Skeletal muscle satellite cell (primary cell): ENCODE measurements around the gene PRDM11. TPM values are rescaled to one million over a fixed set of nuclear protein-coding genes. Genes with fewer than 3 reads are reported as not detected.

Experiments
- H3K27me3 ChIP-seq: 2 replicates; pipeline ENCODE4 v1.7.0; 2013; ENCODE audit warnings: low read length; ENCODE audit not compliant: control insufficient read depth, insufficient read depth
- H3K36me3 ChIP-seq: 2 replicates; pipeline ENCODE4 v1.7.0; 2013; ENCODE audit warnings: mild to moderate bottlenecking, control low read depth, low read length; ENCODE audit not compliant: insufficient read depth
- H3K4me1 ChIP-seq: 2 replicates; pipeline ENCODE4 v1.7.0; 2013; ENCODE audit warnings: low read length; ENCODE audit not compliant: control insufficient read depth, insufficient read depth
- H3K4me2 ChIP-seq: 2 replicates; pipeline ENCODE4 v1.7.0; 2013; ENCODE audit warnings: mild to moderate bottlenecking, low read length
- H3K4me3 ChIP-seq: 2 replicates; pipeline ENCODE4 v1.7.0; 2013; ENCODE audit warnings: low read length
- H3K9ac ChIP-seq: 2 replicates; pipeline ENCODE4 v1.7.0; 2013; ENCODE audit warnings: mild to moderate bottlenecking, low read depth, low read length, moderate library complexity
- H3K9me3 ChIP-seq: replicated peaks from 2 replicates; pipeline ENCODE4 v1.7.0; 2013; ENCODE audit warnings: mild to moderate bottlenecking, control low read depth, low read length
- total RNA-seq: library from RNA; depleted of rRNA; stranded (reverse); fragments of >200 nt; gene quantifications from 2 replicates; pipeline ENCODE4 v1.2.3, GENCODE V29; 2012; rRNA removed

Gene PRDM11
- 1.8 and 2.4 TPM in 2 replicates for total RNA-seq

DNA sequence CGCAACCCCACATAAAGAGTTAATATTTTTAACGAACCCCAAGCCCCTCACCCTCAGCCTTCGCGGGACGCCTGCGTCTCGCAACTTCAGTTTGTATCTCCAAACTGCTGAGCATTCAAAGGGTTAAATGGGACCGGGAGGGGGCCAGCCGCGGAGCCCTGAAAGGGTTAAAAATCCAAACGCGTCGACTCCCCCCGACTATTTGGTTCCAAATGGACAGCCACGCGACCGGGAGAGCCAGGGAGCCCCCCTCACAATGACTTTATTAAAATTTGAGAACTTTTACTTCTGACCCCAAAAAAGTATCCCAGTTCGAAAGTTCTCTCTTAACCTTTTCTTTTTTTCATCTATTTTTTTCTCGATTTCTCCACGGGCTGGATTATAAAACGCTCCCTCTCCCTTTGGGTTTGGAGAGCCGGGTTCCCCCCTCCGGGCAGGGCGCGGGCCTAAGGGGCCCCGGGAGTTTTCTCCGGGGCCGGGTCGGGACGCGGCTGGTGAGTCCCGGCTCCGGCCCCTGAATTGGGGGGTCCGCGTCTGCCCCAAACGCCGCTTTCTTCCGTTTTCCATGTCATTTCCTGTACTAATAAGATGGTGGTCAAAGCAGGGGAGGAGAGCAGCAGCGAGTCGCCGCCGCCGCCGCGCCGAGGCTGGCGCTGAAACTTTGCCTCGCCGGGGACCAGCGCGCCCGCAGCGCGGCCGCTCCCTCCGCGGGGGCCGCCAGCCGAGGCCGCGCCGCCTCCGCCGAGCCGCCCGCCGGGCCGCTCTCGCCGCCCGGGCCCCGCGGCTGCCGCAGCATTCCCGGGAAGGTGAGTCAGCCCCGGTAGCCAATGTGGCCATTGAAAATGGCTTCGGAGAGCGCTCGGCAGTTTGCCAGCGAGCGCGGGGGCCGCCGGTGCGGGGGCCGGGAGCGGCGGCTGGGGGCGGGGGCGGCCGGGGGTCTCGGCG is at the start of gene PRDM11:
TSS of gene PRDM11 (plus strand) at position 568 of the 945 bp plus-strand sequence. CDS start 35,128 bp downstream, outside the sequence.
- Histone ChIP-seq H3K4me3 (peak within 1 kb of the TSS; percentile 84), H3K4me2 (peak within 1 kb of the TSS; percentile 96), H3K9me3 (no peaks in the 10 kb centered on the region), H3K4me1 (peaks cover 14% of the 10 kb centered on the region), H3K9ac (peak within 1 kb of the TSS; percentile 98), H3K27me3 (peaks cover 25% of the 10 kb centered on the region), H3K36me3 (no peaks in the 10 kb centered on the region)

DNA sequence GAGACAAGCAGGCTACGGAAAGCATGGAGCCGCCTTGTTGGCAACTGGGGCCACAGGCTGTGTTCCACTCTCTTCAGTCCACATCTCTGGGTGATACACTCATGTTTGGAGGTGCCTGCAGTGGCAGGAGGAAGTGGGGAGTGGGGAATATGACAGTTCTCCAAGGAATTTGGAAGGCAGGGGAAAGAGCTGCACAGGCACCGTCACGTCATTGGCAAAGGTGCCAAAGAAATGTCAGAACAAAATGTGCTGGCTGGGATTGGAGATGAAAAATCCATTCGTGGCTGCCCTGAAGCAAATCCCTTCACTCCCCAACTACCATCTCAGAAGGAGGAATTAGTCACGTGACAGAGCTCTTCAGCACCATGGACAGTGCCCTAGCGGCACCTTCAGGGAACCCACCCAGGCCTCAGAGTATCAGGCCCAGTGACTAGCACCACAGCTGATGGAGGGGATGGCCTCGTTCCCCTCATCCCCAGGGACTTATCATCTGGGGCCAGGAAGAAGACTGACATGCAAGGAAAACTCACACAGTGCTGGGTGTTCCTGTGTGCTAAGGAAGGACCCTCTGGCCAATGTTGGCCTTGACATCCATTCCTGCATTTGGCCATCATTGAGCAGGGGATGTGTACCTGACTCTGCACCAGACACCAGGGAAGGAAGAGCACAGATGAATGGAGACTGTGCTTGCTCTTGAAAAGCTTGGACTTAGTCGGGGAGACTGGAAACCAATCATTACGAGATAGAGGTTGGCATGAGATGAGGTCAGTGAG is 48.5 kb upstream of the PRDM11 start:
- peaks cover 56% of the 10 kb centered on the region for H3K27me3 ChIP-seq
- H3K36me3 ChIP-seq = no peaks in the 10 kb centered on the region
- no peak overlapping the region for H3K9ac ChIP-seq
- peaks cover 8% of the 10 kb centered on the region for H3K4me1 ChIP-seq
- H3K4me3 ChIP-seq = no peak overlapping the region
- no peak overlapping the region for H3K4me2 ChIP-seq
- H3K9me3 ChIP-seq = no peaks in the 10 kb centered on the region

DNA sequence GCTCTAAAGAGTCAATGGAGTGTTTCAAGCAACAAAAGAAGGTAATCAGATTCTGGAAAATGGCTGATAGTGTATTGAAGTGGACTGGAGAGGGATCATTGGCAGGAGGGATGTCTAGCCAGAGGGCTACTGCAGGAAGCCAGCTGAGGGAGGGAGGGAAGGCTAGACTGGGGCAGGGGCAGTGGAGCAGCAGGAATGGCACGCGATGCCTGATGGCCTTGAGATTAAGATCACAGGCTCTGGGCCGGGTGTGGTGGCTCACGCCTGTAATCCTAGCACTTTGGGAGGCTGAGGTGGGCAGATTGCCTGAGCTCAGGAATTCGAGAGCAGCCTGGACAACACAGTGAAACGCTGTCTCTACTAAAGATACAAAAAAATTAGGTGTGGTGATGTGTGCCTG is 47.5 kb upstream of the PRDM11 start:
- no peaks in the 10 kb centered on the region for H3K9me3 ChIP-seq
- no peak overlapping the region for H3K4me2 ChIP-seq
- H3K4me1 ChIP-seq = peaks cover 10% of the 10 kb centered on the region
- H3K9ac ChIP-seq = no peak overlapping the region
- peaks cover 49% of the 10 kb centered on the region for H3K27me3 ChIP-seq
- no peaks in the 10 kb centered on the region for H3K36me3 ChIP-seq
- H3K4me3 ChIP-seq = no peak overlapping the region

DNA sequence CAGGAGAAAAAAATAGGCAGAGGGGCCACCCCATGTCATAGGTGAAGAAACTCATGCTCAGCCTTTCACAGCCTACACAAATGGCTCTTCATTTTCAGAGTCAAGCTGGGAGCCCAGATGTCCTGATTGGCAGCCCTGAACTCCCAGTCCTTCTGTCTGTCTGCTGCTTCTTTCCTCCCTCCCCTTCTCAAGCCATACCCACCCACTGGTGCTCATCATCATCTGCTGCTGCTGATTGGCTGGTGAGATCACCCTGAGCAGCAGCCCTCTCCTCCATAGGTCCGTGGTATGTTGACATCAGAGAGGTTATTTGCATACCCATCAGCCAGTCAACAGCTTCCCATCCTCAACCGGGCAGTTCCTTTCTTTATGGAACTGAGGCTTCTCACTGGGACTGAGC is 46.1 kb upstream of the PRDM11 start:
- no peak overlapping the region for H3K4me2 ChIP-seq
- no peak overlapping the region for H3K4me3 ChIP-seq
- no peak overlapping the region for H3K9ac ChIP-seq
- peaks cover 45% of the 10 kb centered on the region for H3K27me3 ChIP-seq
- H3K9me3 ChIP-seq = no peaks in the 10 kb centered on the region
- H3K36me3 ChIP-seq = no peaks in the 10 kb centered on the region
- peaks cover 10% of the 10 kb centered on the region for H3K4me1 ChIP-seq

DNA sequence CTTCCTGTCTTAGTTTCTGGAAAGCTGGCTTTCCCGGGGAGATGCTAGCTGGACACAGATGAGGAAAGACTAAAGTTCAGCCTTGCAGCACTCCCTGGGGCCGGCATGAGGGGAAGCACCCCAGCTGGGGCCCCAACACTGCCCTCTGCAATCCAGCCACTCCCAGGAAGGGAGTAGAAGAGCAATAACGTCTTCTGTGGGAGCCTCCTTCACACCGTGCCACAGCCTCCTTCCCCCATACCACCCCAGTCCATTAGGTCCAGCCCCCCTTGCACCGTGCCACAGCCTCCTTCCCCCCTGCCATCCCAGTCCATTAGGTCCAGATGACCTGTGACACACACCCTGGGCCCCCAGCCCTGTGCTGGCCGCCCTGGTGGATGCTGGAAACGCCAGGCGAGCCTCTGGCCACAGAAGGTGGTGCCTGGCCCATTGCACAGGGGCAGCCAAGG is 44.1 kb upstream of the PRDM11 start:
- Histone ChIP-seq H3K36me3 (no peaks in the 10 kb centered on the region), H3K9me3 (no peaks in the 10 kb centered on the region), H3K4me1 (peaks cover 10% of the 10 kb centered on the region), H3K27me3 (peaks cover 33% of the 10 kb centered on the region), H3K9ac (peak overlapping the region; percentile 23), H3K4me3 (peak overlapping the region; percentile 60), H3K4me2 (peak overlapping the region; percentile 85)

DNA sequence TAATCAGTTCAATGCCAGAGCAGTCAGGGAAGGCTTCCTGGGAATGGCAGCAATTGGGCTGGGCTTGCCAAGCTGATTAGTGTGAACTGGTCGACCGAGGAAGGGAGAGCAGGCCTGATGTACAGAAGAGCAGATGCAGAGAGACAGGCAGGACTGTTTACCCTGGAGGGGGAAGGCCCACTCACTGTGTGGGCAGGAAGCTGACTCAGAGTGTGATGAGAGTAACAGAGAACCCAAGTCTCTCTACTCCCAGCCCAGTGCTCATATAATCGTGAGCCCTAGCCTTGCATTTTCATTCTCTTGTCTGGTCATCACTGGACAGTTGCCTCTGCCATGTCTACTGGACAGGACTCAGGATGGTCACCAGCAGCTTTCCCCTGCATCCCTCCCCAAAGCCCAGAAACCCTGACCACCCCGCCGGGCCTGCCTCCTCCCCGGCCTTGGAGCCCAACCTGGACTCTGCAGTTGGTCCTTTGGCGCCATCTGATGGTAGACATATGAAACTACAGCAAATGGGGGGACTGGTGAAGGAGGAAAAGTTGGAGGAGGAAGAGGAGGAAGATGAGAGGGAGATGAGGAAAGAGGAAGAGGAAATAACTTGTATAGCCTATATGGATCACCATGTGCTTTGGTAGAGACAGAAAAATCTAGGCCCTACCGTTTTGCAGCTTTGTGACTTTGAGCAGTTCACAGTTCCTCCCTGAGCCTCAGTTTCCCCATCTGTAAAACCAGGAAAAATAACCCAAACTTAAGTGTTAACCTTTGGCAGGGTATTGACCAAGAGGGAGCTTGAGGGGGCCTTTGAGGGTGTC is 43.4 kb upstream of the PRDM11 start:
- Histone ChIP-seq H3K9ac (peak overlapping the region; percentile 23), H3K9me3 (no peaks in the 10 kb centered on the region), H3K4me2 (peak overlapping the region; percentile 85), H3K36me3 (no peaks in the 10 kb centered on the region), H3K27me3 (peaks cover 35% of the 10 kb centered on the region), H3K4me1 (peaks cover 10% of the 10 kb centered on the region), H3K4me3 (peak overlapping the region; percentile 60)

DNA sequence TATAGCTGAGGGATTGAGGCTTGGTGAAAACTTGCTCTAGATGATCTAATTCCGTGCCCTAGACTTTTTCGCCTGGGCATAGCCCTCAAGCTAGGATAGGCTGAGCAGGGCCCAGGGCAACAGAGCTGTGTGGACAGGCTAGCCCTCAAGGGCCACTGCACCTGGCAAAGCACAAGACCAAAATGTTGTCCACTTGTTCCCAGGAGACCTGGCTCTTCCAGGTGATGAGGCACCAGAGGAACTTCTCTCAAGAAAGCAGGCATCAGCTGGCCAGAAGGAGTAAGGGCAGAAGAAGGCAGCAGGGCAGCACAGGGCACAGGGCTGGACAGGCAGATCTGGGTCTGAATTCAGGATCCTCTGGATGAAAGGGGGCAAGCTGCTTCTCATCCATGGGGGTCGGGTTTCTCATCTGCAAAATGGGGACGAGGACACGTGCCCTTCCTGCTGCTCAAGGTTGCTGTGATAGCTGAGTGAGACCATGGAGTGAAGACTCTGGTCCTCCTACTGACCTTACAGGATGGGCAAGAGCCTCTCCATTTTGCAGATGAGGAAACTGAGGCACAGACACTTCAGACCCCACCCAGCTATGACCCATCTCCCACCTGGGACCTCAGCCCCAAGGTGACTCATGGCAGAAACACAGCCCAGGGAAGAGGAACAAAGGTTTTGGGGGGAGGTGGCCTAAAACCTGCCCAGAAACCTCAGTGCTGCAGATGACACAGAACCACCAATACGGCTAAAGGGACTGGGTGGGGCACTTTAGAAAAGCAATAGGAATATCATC is 42.2 kb upstream of the PRDM11 start:
- Histone ChIP-seq H3K4me2 (no peak overlapping the region), H3K4me1 (peaks cover 10% of the 10 kb centered on the region), H3K36me3 (no peaks in the 10 kb centered on the region), H3K27me3 (peaks cover 38% of the 10 kb centered on the region), H3K9ac (no peak overlapping the region), H3K9me3 (no peaks in the 10 kb centered on the region), H3K4me3 (no peak overlapping the region)

DNA sequence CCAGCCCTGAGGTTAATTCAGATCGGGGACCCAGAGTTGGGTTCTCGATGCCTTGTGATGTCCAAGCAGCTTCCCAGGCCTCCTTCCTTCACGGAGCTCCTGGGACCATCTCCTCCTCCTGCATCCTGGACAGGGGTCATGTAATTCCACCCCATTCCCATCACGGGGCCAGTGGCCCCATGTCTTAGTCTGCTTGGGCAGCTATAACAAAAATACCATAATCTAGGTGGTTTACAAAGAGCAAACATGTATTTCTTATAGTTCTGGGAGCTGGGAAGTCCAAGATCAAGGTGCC is 41.7 kb upstream of the PRDM11 start:
- no peak overlapping the region for H3K4me3 ChIP-seq
- H3K27me3 ChIP-seq = peaks cover 41% of the 10 kb centered on the region
- no peak overlapping the region for H3K4me2 ChIP-seq
- H3K36me3 ChIP-seq = no peaks in the 10 kb centered on the region
- peaks cover 10% of the 10 kb centered on the region for H3K4me1 ChIP-seq
- H3K9me3 ChIP-seq = no peaks in the 10 kb centered on the region
- H3K9ac ChIP-seq = no peak overlapping the region

DNA sequence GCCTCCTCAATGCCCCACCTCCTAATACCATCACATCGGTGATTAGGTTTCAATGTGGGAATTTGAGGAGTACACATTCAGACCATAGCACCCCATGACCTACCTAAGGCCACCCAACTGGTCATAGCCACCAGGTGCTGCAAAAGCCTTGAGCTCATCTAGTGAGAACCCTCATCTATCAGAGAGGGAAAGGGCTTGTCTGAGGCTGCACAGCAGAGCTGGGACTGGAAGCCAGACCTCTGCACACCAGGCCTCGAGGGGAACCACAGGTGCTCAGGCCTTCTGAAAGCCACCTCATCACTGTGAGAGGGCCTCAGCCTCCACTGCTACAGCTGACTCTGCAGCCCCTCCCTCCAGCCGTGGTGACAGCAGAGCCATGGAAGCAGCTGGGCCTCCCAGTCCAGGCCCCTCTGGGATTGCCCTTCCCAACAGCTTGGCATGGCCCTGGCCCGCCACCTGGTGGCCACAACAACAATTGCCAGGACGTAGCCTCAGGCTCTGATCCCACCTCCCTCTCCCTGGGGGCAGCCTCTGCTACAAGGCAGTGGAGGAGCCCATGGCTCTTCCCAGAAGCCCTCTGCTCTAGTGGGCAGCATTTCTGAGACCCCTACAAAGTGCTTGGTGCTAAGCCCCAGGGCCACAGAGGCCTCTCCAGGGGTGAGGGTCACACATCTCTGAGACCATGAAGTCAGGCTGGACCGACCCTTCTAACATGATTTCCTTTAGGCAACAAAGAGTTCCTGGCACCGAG is 41.0 kb upstream of the PRDM11 start:
- Histone ChIP-seq H3K36me3 (no peaks in the 10 kb centered on the region), H3K9me3 (no peaks in the 10 kb centered on the region), H3K4me3 (no peak overlapping the region), H3K4me2 (no peak overlapping the region), H3K9ac (no peak overlapping the region), H3K4me1 (peaks cover 10% of the 10 kb centered on the region), H3K27me3 (peaks cover 41% of the 10 kb centered on the region)

DNA sequence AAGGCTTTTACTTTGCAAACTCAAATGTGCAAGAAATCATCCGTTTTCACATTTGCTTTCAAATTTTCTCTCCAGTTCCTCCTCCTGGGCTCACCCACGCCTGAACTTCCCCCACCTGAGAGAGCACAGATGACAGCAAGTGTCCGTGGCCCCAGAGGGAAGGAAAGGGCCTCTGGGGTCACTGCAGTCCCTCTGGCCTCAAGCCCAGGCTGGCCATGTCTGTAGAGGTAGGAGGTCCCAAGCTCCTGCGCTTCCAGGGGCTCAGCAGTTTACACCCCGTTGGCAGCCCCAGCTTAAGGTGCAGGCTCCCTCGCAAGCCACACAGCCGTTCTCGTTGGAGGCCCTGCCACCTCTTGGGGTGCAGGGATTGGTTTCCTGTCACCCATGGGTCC is 40.5 kb upstream of the PRDM11 start:
- Histone ChIP-seq H3K4me2 (no peak overlapping the region), H3K36me3 (no peaks in the 10 kb centered on the region), H3K9ac (no peak overlapping the region), H3K4me1 (peaks cover 10% of the 10 kb centered on the region), H3K4me3 (no peak overlapping the region), H3K9me3 (no peaks in the 10 kb centered on the region), H3K27me3 (peaks cover 38% of the 10 kb centered on the region)
